ENCODE data around the gene KHDRBS2. TPM values are rescaled to one million over a fixed set of nuclear protein-coding genes. Genes with fewer than 3 reads are reported as not detected.

KHDRBS2 gene
- total RNA-seq, 1 donor from 2014 or later = not detected

- Histone ChIP-seq H4K20me1 (ENCODE audit: insufficient read depth, low read length) (no peaks in the 10 kb centered on the region), H3K4me2 (ENCODE audit: low read length) (no peak overlapping the region), H2AFZ (ENCODE audit: low read depth, low read length) (no peak overlapping the region), H3K9ac (ENCODE audit: low read length) (no peak overlapping the region), H3K79me2 (ENCODE audit: insufficient read depth, low read length) (no peaks in the 10 kb centered on the region), H3K27ac (ENCODE audit: low read depth, low read length) (no peak overlapping the region), H3K36me3 (ENCODE audit: insufficient read depth, low read length) (no peaks in the 10 kb centered on the region), H3K4me1 (ENCODE audit: insufficient read depth, low read length) (no peaks in the 10 kb centered on the region), H3K4me3 (ENCODE audit: insufficient read depth, low read depth, low read length) (no peak overlapping the region), H3K27me3 (ENCODE audit: insufficient read depth, low read length) (no peaks in the 10 kb centered on the region), H3K9me3 (ENCODE audit: insufficient read depth, low read depth, low read length) (no peaks in the 10 kb centered on the region)
- DNase-seq (ENCODE audit: low read depth) (no peak), FAIRE-seq (no peak)
- Mint-ChIP-seq H3K4me3 (ENCODE audit: unreplicated experiment) (no peak overlapping the region), H3K27me3 (ENCODE audit: low read depth, unreplicated experiment) (no peaks in the 10 kb centered on the region), H3K4me1 (ENCODE audit: low read depth, unreplicated experiment) (no peaks in the 10 kb centered on the region), H3K9me3 (ENCODE audit: unreplicated experiment) (peaks cover 4% of the 10 kb centered on the region), H3K36me3 (ENCODE audit: low read depth, unreplicated experiment) (no peaks in the 10 kb centered on the region), H3K27ac (ENCODE audit: unreplicated experiment) (no peak overlapping the region)
- no peak for TF ChIP-seq CTCF (IDR thresholded peaks at IDR 0.05; ENCODE audit: insufficient read depth, low read depth, low read length)
- TF ChIP-seq EZH2 (IDR thresholded peaks at IDR 0.05; ENCODE audit: insufficient read depth, low read length) = no peak
These were observed 645.6 kb downstream of the KHDRBS2 start for GRCh38 chr6:61640463-61640862.

All from astrocyte (in vitro differentiated cells and primary cell).